GM21367 (cell line): Measurements from ENCODE around the gene TFPT.
A peak's percentile ranks its signal among the peaks of the same experiment; 100 is the strongest.

Experiments used
- ATAC-seq: cut with Tn5 transposase; IDR thresholded peaks from one replicate; pipeline ENCODE4 v1.9.1; 2021; ENCODE audit not compliant: unreplicated experiment

TFPT gene

DNA sequence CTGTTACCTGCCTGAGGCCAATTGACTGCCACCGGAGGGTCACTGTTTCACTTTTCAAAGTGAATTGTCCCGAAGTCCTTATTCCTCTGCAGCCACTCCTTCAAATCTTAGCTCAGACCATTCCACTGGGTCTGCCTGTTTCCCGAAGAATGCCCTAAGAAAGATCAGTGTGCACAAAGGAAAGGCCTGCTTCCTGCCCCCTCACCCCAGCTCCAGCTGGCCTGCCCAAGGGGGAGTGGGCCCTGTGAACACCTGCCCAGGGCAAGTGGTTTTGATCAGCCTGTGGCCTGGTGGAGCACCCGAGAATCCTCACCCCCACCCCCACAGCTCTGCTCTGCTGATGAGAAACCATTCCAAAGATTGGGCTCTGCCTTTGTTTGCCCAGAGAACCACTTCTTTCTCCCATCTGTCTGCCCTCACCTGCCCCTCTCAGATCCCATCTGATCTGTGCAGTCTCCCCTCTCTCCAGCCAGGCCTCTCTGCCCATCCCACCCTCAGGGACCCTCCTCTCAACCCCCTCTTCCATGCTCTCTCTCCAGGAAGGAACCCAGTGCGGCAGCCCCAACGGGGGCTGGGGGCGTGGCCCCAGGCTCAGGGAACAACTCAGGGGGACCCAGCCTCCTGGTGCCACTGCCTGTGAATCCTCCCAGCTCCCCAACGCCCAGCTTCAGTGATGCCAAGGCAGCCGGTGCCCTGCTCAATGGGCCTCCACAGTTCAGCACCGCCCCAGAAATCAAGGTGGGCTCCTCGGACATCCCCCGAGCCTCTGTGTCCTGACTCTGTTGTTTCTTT is 33.8 kb upstream of the TFPT start:
- ATAC-seq = no peak

DNA sequence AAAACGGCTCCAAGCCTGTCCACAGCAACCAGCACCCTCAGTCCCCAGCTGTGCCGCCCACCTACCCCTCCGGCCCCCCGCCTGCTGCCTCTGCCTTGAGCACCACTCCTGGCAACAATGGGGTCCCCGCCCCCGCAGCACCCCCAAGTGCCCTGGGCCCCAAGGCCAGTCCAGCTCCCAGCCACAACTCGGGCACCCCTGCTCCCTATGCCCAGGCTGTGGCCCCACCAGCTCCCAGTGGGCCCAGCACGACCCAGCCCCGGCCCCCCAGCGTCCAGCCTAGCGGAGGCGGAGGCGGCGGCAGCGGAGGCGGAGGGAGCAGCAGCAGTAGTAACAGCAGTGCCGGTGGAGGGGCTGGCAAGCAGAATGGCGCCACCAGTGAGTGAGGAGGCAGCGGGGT is 32.7 kb upstream of the TFPT start:
- no peak for ATAC-seq

DNA sequence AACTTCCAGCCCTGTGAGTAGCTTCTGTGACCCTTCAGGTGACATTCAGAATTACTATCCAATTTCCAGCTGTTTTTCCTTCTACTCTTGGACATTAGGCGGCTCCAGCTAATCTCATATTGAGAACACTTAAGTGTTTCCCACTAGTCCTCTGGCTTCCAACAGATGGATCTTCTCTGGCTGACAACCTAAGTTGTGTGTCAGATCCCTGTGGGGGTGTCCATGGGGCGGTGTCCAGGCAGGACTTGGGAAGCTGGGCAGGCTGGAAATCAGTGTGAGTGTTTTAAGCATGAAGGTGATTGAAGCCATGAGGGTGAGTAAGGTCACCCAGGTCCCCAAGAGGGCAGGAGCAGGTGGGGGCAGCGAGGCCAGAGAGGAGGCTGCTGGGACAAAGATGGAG is 32.2 kb upstream of the TFPT start:
- no peak for ATAC-seq

DNA sequence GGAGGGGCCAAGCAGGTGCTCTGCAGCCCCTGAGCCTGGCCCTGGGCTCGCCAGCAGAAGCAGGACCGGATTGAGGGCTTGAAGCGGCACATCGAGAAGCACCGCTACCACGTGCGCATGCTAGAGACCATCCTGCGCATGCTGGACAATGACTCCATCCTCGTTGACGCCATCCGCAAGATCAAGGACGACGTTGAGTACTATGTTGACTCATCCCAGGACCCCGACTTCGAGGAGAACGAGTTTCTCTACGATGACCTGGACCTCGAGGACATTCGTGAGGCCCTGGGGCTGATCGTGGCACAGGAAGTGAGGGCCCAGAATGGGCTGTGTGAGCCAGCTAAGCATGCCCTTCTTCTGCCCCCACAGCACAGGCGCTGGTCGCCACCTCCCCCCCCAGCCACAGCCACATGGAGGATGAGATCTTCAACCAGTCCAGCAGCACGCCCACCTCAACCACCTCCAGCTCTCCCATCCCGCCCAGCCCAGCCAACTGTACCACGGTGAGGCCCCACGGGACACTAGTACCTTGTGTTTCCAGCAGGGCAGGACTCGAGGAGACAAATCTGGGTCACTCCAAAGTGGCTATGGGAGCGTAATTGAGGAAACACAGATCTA is 30.2 kb upstream of the TFPT start:
- ATAC-seq = no peak

DNA sequence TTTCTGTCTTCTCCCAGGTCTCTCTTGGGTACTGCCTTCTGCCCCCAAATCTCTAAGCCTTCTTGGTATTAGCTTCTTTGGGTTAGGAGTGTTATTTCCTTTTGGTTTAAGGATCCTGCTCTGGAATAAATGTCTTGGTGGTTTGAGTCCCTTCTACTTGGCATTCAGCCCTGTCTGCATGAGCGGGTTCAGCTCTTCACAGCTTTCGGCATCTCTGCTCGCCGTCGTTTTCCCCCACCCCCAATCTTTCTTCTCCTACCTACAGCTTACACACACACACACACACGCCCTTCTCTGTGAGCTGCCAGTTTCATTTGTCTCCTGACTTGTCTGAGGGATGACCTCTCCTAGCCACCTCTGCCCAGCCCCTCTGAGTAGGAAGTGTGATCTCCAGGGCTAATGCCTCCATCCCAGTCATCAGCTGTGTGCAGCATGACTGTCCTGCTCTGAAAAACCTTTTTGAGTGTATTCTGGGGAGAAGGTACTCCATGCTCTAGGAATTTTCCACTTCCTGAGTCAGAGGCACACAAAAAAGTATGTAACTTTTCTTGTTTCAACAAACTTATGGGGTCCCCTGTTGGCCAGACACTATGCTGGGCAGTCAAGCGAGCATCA is 26.8 kb upstream of the TFPT start:
- no peak for ATAC-seq

DNA sequence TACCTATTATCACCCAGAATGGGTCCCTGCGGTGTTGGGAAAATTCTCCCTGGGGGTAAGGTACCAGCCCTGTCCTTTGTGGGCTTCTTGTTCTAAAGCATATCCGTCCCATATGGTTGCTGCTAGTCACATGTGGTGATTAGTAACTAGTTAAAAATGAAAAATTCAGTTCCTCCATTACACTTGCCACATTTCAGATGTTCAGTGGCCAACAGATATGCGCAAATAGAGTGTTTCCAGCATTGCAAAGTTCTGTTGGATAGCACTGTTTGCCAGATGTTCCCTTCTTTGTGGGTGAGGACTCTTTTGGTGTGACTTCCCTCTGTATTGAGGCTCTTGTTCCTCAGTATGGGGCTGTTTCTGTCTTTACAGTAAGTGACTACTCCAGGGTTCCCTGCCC is 25.9 kb upstream of the TFPT start:
- ATAC-seq = no peak

- no peak for ATAC-seq
Measured at GRCh38 chr19:54138489-54139256, 23.2 kb upstream of the TFPT start.

GRCh38 chr19:54137699-54138488 is 22.4 kb upstream of the TFPT start, which contains the start of gene CNOT3:
Gene CNOT3, plus strand, starts transcription at chr19:54137762. Its CDS starts 5,217 bp downstream, at chr19:54142979.
- ATAC-seq = no peak

DNA sequence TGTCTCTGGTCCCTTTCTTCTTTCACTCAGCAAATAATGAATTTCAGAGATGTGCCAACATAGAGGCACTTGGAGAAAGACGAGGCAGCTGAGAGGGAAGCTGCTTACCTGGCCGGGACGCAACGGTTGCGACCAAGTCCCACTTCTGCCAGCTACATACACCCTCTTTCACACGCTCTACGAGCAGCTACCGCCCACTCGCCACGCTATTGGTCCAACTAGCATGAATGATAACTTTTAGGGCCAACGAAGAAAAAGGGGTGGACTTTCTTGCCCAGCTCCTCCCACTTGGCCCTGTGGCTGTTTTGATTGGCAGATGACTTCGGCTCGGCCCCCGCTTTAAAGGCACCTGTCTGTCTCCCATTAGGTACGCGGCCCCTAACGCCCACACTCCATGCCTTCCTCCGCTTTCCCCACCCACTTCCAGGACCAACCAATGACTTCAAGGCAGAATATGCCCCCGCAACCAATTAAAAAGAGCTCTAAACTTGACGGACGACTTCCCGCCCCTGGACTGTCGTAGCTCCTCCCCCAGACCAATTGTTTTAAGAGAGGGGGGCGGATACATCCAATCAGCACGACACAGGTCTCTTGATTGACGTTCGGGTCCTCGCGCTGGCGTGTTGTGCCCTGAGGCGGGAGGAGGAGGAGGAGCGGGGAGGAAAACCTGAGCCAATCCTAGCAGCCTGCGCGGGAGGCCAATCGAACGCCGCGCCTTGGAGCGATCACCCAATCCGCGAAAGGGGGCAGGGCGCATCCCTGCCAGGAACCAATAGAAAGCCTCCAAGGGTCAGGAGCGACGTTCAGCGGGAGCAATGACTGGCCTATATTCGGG is 21.6 kb upstream of the TFPT start:
- ATAC-seq = peak; percentile 66

DNA sequence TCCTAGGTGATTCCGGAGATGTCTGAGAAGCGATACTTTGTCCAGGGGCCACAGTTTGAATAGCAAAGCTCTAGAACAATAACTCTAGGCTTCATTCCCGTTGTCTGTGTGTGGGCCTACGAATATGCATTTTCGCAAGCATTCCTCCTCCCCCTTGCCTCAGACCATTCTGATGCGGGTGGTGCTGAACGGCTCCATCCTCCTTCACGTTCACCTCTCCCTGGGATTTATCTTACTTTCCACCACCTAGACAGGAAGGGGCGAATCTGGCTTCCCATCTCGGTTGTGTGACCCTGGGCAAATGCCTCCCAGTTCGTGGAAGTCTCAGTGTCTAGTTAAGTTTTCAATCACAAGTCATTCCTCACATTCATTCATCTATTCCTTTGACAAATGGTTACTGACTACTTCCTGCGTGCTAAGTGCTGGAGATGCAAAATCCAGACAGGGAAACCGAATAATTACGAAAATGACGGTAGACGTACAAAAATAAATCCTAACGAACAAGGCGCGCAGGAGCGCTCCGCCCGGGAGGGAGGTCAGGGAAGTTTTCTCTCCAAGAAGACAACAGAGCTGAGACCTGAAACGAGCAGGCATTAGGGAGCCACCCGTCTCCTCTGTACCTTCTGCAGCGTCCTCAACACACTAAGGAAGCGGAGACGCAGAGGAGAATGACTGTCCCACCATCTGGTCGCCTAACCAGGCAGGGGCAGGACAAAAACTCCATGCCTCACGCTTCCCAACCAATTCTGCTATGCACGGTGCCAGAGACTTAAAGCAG is 20.8 kb upstream of the TFPT start:
- ATAC-seq = no peak

- ATAC-seq = no peak
Measured at GRCh38 chr19:54133957-54134590, 18.6 kb upstream of the TFPT start.

DNA sequence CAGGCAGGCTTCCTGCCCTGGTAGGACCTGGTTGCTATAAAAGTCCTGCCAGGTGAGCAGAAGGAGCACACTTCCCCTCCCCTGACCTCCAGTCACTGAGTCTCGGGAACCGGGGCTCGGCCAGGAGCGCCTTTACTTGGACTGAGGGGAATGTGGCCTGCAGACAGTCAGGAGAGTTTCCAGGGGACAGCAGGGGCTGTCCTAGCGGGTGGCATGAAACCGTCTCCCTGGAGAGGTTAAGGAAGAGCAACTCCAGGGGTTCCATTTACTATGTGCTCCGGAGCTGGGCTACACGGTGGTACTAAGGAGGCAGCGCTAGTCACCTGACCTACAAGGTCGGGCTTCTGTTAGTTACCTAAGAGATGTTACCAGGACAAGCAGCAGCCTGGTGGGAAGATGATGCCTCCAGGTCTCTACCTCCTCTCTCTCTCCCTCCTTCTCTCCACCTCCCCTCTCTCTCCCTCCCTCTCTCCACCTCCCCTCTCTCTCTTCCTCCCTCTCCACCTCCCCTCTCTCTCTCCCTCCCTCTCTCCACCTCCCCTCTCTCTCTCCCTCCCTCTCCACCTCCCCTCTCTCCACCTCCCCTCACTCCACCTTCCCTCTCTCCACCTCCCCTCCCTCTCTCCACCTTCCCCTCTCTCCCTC is 18.0 kb upstream of the TFPT start:
- ATAC-seq = no peak

GRCh38 chr19:54129617-54129996 is 14.2 kb upstream of the TFPT start:
- ATAC-seq = no peak

- ATAC-seq = no peak
Measured at GRCh38 chr19:54128796-54129616, 13.5 kb upstream of the TFPT start.

DNA sequence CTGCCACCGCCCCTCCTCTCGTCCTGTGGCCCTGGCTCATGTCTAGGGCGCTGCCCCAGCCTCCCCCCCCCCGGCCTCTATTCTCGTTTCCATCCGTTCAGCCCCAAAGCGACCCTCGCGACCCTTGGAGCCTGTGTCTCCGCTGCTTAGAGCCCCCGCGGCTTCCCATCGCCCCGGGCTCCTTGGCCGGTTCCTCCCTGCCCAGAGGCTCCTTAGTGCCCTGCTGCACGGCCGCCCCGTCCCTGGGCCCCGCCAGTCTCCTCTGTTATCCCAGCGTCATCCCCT is 12.9 kb upstream of the TFPT start:
- ATAC-seq = no peak

DNA sequence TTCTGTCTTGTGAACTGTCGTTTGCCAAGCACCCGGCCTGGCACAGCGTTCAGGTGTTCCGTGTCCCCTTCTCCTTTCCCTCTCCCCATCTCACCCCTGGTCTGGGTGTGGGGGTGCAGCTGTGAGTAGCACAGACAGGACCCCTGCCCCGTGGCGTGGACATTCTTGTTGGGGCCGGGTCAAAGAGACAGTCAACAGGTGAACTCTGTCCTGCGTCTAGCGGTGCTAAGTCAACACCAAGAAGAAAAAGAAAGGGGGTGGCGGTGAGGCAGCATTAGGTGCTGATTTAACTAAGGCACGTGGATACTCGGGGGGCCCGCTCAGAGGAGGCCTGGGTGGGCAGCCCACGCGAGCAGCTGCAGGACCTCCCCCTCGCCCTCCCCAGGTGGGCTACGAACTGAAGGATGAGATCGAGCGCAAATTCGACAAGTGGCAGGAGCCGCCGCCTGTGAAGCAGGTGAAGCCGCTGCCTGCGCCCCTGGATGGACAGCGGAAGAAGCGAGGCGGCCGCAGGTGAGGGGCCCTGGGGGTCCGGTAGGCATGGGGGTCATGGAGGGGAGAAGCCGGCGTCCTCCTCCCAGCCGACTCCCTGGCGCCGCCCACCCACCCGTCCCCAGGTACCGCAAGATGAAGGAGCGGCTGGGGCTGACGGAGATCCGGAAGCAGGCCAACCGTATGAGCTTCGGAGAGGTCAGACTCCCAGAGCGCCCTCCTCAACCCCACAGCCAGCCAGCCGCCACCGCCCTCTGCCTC is 12.4 kb upstream of the TFPT start:
- no peak for ATAC-seq

- no peak for ATAC-seq
Measured at GRCh38 chr19:54125713-54126112, 10.3 kb upstream of the TFPT start.
